ENCODE measurements around the gene CMSS1.

The CMSS1 gene

DNA sequence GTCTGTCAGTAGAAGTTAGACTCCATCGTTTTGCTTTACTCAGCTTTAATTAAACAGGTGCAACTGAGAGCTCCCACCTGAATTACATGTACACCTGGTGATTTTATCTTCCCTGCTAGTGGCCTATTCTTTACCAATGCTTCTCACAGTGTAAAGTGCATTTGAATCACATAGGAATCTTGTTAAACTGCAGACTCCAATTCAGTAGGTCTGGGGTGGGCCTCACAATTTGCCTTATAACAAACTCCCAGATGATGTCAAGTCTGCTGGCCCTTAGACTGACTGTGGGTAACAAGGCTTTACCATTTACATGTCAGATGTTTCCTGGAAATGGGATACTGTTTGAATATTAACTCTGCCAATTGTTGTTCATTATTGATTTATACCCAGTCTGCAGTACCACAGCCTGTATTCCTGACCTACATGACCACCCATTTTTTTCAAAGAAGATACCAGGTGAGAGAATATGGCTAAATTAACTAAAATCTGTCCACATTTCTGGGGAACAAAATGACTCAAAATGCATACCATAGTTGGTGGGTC is 37.2 kb downstream of the CMSS1 start:
- no peak for DNase-seq (ENCODE audit: low read depth in 2 of 2)

- no peak for DNase-seq (ENCODE audit: low read depth in 2 of 2)
These were observed 38.2 kb downstream of the CMSS1 start for GRCh38 chr3:99855900-99856299.

DNA sequence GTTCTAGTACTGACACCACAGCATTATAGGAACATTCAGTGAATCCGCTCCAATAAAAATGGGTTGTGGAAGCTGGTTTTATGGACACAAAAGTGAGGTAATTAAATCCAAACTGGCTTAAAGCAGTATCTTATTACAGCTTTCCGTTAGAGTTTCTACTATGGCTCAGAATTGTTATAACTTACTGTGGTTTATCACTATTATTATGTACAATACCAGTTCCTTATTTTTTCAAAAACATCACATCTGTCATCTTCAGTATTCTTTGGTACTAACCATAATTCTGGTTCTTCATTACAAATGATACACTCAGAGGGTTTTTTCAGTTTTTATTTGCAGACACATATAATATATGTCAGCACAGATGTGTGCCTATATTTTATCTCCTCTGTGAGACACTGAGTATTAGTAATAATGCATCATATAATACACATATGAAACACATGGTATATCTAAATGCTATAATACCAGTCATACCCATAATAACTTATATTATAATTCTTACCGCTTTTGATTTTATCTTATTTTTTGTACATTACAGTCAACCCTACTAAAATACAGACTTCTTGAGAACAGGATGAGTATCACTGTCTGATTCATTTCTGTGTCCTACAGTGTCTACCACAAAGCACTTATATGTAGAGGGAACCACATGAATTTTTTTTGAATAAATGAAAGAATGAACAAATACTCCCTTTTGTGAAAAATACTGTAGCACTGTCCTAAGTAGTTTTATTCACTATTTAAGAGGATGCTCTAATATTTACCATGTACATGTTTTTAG is 39.0 kb downstream of the CMSS1 start:
- no peak for DNase-seq (ENCODE audit: low read depth in 2 of 2)

- DNase-seq (ENCODE audit: low read depth in 2 of 2), result no peak
These were observed 39.6 kb downstream of the CMSS1 start for GRCh38 chr3:99857278-99857677.

- no peak for DNase-seq (ENCODE audit: low read depth in 2 of 2)
These were observed 40.8 kb downstream of the CMSS1 start for GRCh38 chr3:99858469-99858868.

DNA sequence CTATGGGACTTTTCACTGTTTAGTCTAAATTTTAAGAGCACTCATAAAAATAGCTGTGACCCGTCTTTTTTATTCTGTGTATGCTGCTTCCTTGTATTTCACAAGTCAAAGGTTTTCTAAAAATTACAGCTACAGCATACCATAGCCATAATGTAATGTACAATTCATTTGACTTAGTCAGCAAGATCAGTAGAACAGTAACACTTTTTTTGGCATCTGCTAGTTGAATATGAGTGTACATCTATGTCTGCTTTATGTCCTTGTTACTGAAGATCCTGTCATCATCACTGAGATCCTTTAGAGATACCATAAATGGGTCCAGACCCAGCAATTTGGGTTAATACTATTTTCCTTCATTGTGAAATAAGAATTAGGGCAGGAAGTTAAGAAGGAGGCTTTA is 42.2 kb downstream of the CMSS1 start:
- DNase-seq (ENCODE audit: low read depth in 2 of 2), result no peak

GRCh38 chr3:99861216-99861615 is 43.6 kb downstream of the CMSS1 start:
- DNase-seq (ENCODE audit: low read depth in 2 of 2), result no peak

GRCh38 chr3:99862208-99862607 is 44.5 kb downstream of the CMSS1 start:
- DNase-seq (ENCODE audit: low read depth in 2 of 2), result no peak

DNA sequence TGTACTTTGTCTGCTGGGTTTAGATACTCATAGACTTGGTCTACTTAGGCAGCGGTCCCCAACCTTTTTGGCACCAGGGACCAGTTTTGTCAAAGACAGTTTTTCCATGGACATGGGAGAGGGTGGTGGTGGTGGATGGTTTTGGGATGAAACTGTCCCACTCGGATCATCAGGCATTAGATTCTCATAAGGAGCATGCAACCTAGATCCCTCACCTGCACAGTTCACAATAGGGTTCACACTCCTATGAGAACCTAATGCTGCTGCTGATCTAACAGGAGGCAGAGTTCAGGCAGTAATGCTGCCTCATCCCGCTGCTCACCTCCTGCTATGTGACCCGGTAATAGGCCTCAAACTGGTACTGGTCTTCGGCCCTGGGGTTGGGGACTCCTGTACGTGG is 45.3 kb downstream of the CMSS1 start:
- DNase-seq (ENCODE audit: low read depth in 2 of 2), result no peak

- DNase-seq (ENCODE audit: low read depth in 2 of 2), result no peak
These were observed 45.9 kb downstream of the CMSS1 start for GRCh38 chr3:99863588-99863987.

GRCh38 chr3:99864289-99864688 is 46.6 kb downstream of the CMSS1 start:
- no peak for DNase-seq (ENCODE audit: low read depth in 2 of 2)

DNA sequence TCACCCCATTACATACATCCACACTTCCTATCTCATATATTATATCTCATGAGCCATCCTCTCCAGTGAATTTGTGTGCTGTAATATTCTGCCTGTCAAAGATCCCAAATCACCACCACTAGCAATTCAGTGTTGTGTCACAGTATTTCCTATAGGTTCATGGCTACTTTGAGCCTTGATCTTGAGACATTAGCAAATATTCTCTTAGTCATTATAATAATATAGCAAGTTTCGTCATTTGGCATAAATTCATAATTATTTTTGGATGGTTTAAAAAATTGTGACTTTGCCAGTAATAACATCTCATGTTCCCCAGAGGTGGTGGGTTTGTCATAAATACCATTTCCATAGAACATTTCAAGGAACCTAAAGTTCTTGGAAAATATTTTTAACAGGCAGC is 47.7 kb downstream of the CMSS1 start:
- no peak for DNase-seq (ENCODE audit: low read depth in 2 of 2)

DNA sequence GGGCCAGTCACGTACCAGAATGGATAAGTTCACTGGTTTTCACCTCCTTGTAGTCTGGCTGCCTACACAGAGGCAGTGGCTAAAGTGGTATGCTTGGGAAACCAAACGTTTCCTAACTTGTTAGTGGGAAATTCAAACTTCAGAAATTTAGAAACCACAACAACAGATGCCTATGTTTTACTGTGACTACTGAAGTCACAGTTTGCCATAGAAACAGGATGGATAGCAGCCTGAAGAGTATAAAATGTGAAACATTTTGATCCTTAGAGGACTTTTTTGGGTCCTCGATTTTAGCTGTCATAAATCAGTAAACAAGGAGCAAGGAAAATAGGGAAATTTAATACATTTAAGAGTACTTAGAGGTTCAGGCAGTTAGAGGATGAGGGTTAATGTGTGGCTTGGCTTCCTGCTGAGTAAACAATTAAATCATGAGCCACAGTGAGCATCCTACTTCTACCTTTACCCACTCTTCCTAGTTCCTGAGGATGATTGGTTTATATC is 48.6 kb downstream of the CMSS1 start:
- DNase-seq (ENCODE audit: low read depth in 2 of 2), result no peak

GRCh38 chr3:99867594-99868310 is 50.1 kb downstream of the CMSS1 start:
- no peak for DNase-seq (ENCODE audit: low read depth in 2 of 2)

DNA sequence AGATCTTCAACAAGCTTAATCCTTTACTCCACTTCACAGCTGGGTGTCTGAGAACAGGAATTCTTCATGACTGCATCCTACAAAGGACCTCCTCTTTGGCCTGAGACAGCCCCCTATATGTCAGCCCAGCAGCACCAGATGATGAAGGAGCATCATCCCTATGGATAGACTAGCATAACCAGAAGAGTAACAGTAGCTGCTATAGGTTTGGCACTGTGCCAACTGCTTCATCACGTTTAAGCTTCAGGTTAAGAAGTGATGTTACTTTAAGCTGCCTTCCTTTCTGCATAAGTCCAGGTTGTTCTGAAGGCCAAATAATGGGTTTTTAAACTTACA is 50.6 kb downstream of the CMSS1 start:
- no peak for DNase-seq (ENCODE audit: low read depth in 2 of 2)

- DNase-seq (ENCODE audit: low read depth in 2 of 2), result no peak
These were observed 52.0 kb downstream of the CMSS1 start for GRCh38 chr3:99869621-99870020.

DNA sequence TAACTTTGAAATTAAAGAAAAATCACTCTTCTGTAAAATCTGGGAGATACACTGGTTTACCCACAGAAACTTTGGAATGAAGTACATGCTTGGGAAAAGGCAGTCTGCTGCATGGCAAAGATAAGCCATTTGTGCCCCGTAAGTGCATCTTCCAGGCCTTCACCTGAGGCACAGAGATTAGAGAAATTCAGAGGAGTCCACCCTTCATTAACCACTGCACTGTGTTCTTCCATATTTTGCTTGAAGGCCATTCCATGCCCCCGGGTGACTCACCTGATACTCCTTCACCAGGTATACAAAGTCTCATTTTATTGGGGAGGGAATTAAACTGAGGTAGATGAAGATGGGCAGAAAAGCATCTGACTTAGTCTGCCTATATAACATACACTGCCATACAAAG is 53.0 kb downstream of the CMSS1 start:
- DNase-seq (ENCODE audit: low read depth in 2 of 2), result no peak

- DNase-seq (ENCODE audit: low read depth in 2 of 2), result no peak
These were observed 53.8 kb downstream of the CMSS1 start for GRCh38 chr3:99871231-99872045.

DNA sequence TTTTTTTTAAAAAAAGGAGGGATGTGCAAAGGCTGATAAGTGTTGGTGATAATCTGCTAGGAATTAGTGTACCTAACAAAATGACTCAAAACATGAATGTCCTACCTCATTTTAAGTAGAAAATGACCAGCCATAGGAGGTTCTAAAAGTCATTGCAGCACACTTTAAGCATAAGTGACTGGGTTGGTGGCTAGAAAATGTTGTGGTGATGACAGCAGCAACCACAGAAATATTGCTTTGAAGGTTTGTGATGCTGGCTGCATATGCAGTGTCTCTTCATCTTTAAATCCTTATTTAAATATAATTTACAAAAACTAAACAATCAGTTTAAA is 55.2 kb downstream of the CMSS1 start:
- DNase-seq (ENCODE audit: low read depth in 2 of 2), result no peak

- no peak for DNase-seq (ENCODE audit: low read depth in 2 of 2)
These were observed 55.8 kb downstream of the CMSS1 start for GRCh38 chr3:99873269-99874102.

DNA sequence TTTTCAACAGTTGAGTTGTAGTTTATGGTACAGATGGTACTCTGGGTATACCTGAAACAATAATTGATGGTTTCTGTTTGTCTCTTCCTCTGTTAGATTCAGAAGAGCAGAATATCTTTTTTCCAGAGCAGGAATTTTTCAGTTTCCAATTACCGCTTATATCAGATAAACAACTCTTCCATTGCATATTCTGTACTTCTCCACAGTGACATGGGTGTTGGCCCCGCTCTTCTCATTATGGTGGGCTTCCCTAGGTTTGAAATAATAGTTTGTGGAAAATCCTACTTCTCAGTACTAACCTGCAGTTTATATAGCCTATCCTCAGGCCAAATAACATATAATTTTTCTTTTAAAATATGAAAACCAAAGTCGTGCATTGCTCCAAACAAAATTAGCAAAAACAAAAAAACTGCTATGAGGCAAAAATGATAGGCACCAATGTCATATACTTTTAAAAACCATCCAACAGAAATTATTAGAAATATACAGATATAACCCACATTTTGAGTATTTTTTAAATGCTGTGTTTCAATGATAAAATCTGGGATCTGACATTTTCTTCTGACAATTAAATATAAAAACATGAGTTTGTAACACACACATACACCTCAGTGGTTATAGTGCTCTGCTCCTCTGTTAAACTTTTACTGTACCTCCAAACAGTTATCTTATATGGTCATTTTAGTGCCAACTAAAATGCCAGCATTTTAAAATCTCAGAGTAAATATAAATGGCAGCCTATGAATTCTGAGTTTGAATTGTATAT is 56.8 kb downstream of the CMSS1 start:
- no peak for DNase-seq (ENCODE audit: low read depth in 2 of 2)

Measured in stimulated activated CD8-positive, alpha-beta memory T cell treated with anti-CD3 and anti-CD28 coated beads, Interleukin-2, amount 100 ng/mL, for 48 hours (primary cell).